ENCODE measurements around the gene NUP88. TPM values are rescaled to one million over a fixed set of nuclear protein-coding genes. Genes with fewer than 3 reads are reported as not detected.
A peak's percentile ranks its signal among the peaks of the same experiment; 100 is the strongest.

NUP88 gene
- total and polyA plus RNA-seq, 2 donors (not counting 1 experiment from before 2014, with no cell fraction given): 41.8 to 79.6 TPM

DNA sequence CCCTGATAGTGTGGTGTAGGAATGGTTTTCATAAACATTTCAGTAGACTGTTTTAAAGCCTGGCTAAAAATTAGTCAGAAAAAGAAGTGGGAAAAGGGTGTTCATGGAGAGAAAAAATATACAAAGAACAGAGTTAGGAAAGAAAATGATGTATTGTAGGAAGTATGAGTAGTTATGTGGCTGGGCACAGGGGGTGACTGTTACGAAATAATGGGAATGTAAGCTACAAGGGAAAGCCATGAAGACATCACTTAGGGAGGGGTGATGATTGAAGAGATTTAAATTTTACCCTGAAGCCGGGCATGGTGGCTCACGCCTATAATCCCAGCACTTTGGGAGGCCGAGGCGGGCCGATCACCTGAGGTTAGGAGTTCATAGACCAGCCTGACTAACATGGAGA is 55.3 kb downstream of the NUP88 start:
- DNase-seq (ENCODE audit: low read depth in 2 of 2): peak; percentile 61 to 83
- Histone ChIP-seq H4K20me1 (ENCODE audit: control insufficient read depth, extremely low read depth, insufficient read depth, low read length) (no peaks in the 10 kb centered on the region), H2AFZ (ENCODE audit: low read length) (no peak overlapping the region), H3K36me3 (ENCODE audit: control insufficient read depth, insufficient read depth, low read length) (peaks cover 6% of the 10 kb centered on the region), H3K4me3 (replicated peaks in 1 of 4; ENCODE audit: control extremely low read depth in 1 of 4, insufficient read depth in 1 of 4, low read depth in 3 of 4, low read length in 4 of 4) (no peak overlapping the region), H3K9me3 (ENCODE audit: control insufficient read depth, insufficient read depth, low read depth, low read length) (no peaks in the 10 kb centered on the region), H3K27ac (ENCODE audit: insufficient read depth, low read length) (no peak overlapping the region), H3K27me3 (ENCODE audit: control insufficient read depth, insufficient read depth, low read length) (no peaks in the 10 kb centered on the region), H3K4me1 (ENCODE audit: control insufficient read depth, extremely low read depth, insufficient read depth, low read length) (no peaks in the 10 kb centered on the region), H3K9ac (ENCODE audit: insufficient read depth, low read length) (no peak overlapping the region), H3K79me2 (ENCODE audit: control insufficient read depth, insufficient read depth, low read length) (no peaks in the 10 kb centered on the region), H3K4me2 (ENCODE audit: extremely low read depth, insufficient read depth, low read length) (no peak overlapping the region)
- no peak for TF ChIP-seq EZH2 (IDR thresholded peaks at IDR 0.05; ENCODE audit: low read length, missing control alignments)
- no peak for TF ChIP-seq CTCF (conservative IDR thresholded peaks at IDR 0.05 in 1 of 2, IDR thresholded peaks at IDR 0.05 in 1 of 2; ENCODE audit: low read depth in 1 of 2, low read length in 2 of 2)

DNA sequence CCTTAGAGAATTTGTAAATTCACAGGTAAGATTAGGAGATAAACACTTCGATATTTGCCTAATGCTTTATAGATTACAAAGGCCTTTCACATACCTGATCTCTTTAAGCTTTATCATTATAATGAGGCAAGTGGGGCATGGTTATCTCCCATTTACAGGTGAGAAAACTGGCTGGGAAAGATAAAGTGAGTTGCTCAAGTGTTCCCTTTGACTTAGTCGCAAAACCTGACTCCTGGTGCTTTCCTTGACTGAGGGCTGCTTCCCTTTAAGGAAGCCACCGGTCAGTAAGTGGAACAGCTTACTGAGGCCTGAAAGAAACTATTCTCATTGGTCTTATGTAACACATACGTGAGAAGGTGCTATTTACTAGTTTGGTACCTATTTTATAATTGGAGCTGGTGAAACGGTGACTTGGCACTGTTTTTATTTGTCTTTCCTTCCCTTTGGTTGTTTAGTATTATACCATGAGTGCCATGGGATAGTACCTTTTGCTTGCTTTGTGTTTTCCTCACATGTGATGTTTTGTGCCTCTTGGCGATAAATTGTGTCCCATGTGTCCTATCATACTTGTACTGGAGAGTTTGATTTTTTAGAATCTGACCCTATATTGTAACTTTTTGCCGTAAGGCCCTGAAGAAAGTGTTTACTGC is 57.2 kb downstream of the NUP88 start:
- H3K9me3 ChIP-seq (ENCODE audit: control insufficient read depth, insufficient read depth, low read depth, low read length): no peaks in the 10 kb centered on the region
- H3K27ac ChIP-seq (ENCODE audit: insufficient read depth, low read length): no peak overlapping the region
- H3K79me2 ChIP-seq (ENCODE audit: control insufficient read depth, insufficient read depth, low read length): no peaks in the 10 kb centered on the region
- no peak for DNase-seq (ENCODE audit: low read depth in 2 of 2)
- H3K4me2 ChIP-seq (ENCODE audit: extremely low read depth, insufficient read depth, low read length): no peak overlapping the region
- H3K4me3 ChIP-seq (replicated peaks in 1 of 4; ENCODE audit: control extremely low read depth in 1 of 4, insufficient read depth in 1 of 4, low read depth in 3 of 4, low read length in 4 of 4): no peak overlapping the region
- TF ChIP-seq EZH2 (IDR thresholded peaks at IDR 0.05; ENCODE audit: low read length, missing control alignments): no peak
- H3K4me1 ChIP-seq (ENCODE audit: control insufficient read depth, extremely low read depth, insufficient read depth, low read length): no peaks in the 10 kb centered on the region
- H2AFZ ChIP-seq (ENCODE audit: low read length): no peak overlapping the region
- no peaks in the 10 kb centered on the region for H4K20me1 ChIP-seq (ENCODE audit: control insufficient read depth, extremely low read depth, insufficient read depth, low read length)
- no peak overlapping the region for H3K9ac ChIP-seq (ENCODE audit: insufficient read depth, low read length)
- H3K36me3 ChIP-seq (ENCODE audit: control insufficient read depth, insufficient read depth, low read length): peaks cover 8% of the 10 kb centered on the region
- no peaks in the 10 kb centered on the region for H3K27me3 ChIP-seq (ENCODE audit: control insufficient read depth, insufficient read depth, low read length)

DNA sequence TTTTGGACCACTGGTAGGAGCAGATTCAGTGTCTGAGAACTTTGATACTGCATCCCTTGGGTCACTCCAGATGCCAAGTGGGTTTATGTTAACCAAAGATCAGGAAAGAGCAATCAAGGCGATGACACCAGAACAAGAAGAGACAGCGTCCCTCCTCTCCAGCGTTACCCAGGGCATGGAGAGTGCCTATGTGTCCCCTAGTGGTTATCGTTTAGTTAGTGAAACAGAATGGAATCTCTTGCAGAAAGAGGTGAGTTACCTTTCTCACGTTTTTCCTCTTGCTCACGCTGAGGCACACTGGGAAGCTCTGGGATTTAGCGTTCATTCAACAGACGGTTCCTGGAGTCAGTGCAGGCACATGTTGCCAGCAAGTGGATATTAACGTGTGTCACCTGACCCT is 58.0 kb downstream of the NUP88 start:
- no peak for DNase-seq (ENCODE audit: low read depth in 2 of 2)
- Histone ChIP-seq H3K79me2 (ENCODE audit: control insufficient read depth, insufficient read depth, low read length) (no peaks in the 10 kb centered on the region), H3K4me2 (ENCODE audit: extremely low read depth, insufficient read depth, low read length) (no peak overlapping the region), H3K27ac (ENCODE audit: insufficient read depth, low read length) (no peak overlapping the region), H3K36me3 (ENCODE audit: control insufficient read depth, insufficient read depth, low read length) (peaks cover 8% of the 10 kb centered on the region), H2AFZ (ENCODE audit: low read length) (no peak overlapping the region), H3K4me3 (replicated peaks in 1 of 4; ENCODE audit: control extremely low read depth in 1 of 4, insufficient read depth in 1 of 4, low read depth in 3 of 4, low read length in 4 of 4) (no peak overlapping the region), H3K27me3 (ENCODE audit: control insufficient read depth, insufficient read depth, low read length) (no peaks in the 10 kb centered on the region), H3K9ac (ENCODE audit: insufficient read depth, low read length) (no peak overlapping the region), H3K4me1 (ENCODE audit: control insufficient read depth, extremely low read depth, insufficient read depth, low read length) (no peaks in the 10 kb centered on the region), H4K20me1 (ENCODE audit: control insufficient read depth, extremely low read depth, insufficient read depth, low read length) (no peaks in the 10 kb centered on the region), H3K9me3 (ENCODE audit: control insufficient read depth, insufficient read depth, low read depth, low read length) (no peaks in the 10 kb centered on the region)
- TF ChIP-seq CTCF (conservative IDR thresholded peaks at IDR 0.05 in 1 of 2, IDR thresholded peaks at IDR 0.05 in 1 of 2; ENCODE audit: low read depth in 1 of 2, low read length in 2 of 2): no peak
- TF ChIP-seq EZH2 (IDR thresholded peaks at IDR 0.05; ENCODE audit: low read length, missing control alignments): no peak

Data from fibroblast of lung (primary cell).